ENCODE data around the gene STOML3.

The STOML3 gene

GRCh38 chr13:38941353-38941945, 49.2 kb downstream of the STOML3 start:
- H3K4me3 Mint-ChIP-seq = no peak overlapping the region
- H3K27ac Mint-ChIP-seq = no peak overlapping the region

GRCh38 chr13:38933786-38934185, 56.8 kb downstream of the STOML3 start:
- H3K27me3 Mint-ChIP-seq = peaks cover 7 to 10% of the 10 kb centered on the region in 2 donors
- no peaks in the 10 kb centered on the region for H3K4me1 Mint-ChIP-seq (ENCODE audit: low read depth in 2 of 2)
- no peak overlapping the region for H3K27ac Mint-ChIP-seq
- no peak overlapping the region for H3K4me3 Mint-ChIP-seq
- ATAC-seq (replicated peaks) = no peak
- no peaks in the 10 kb centered on the region for H3K9me3 Mint-ChIP-seq
- DNase-seq = no peak
- H3K36me3 Mint-ChIP-seq (ENCODE audit: insufficient read depth) = no peaks in the 10 kb centered on the region

More at GRCh38 chr13:38941353-38941945, 49.2 kb downstream of the STOML3 start:
- H3K9me3 Mint-ChIP-seq = no peaks in the 10 kb centered on the region
- DNase-seq (no peak), ATAC-seq (replicated peaks) (no peak)
- H3K4me1 Mint-ChIP-seq (ENCODE audit: low read depth in 2 of 2) = no peaks in the 10 kb centered on the region
- H3K36me3 Mint-ChIP-seq (ENCODE audit: insufficient read depth) = no peaks in the 10 kb centered on the region
- peaks cover 1 to 10% of the 10 kb centered on the region in 2 donors for H3K27me3 Mint-ChIP-seq

- H3K9me3 Mint-ChIP-seq = no peaks in the 10 kb centered on the region
- H3K36me3 Mint-ChIP-seq (ENCODE audit: insufficient read depth) = no peaks in the 10 kb centered on the region
- peaks cover 32 to 69% of the 10 kb centered on the region in 2 donors for H3K27me3 Mint-ChIP-seq
- no peak overlapping the region for H3K4me3 Mint-ChIP-seq
- no peaks in the 10 kb centered on the region for H3K4me1 Mint-ChIP-seq (ENCODE audit: low read depth in 2 of 2)
- no peak for ATAC-seq (replicated peaks)
- no peak for DNase-seq
- no peak overlapping the region for H3K27ac Mint-ChIP-seq
Observed at GRCh38 chr13:38922170-38922569, 68.5 kb downstream of the STOML3 start.

GRCh38 chr13:38921081-38921480, 69.5 kb downstream of the STOML3 start:
- H3K27me3 Mint-ChIP-seq = peaks cover 27 to 74% of the 10 kb centered on the region in 2 donors
- H3K4me3 Mint-ChIP-seq = no peak overlapping the region
- H3K9me3 Mint-ChIP-seq = no peaks in the 10 kb centered on the region
- no peaks in the 10 kb centered on the region for H3K36me3 Mint-ChIP-seq (ENCODE audit: insufficient read depth)
- H3K27ac Mint-ChIP-seq = no peak overlapping the region
- no peaks in the 10 kb centered on the region for H3K4me1 Mint-ChIP-seq (ENCODE audit: low read depth in 2 of 2)
- ATAC-seq (replicated peaks) (no peak), DNase-seq (no peak)

All from effector memory CD8-positive, alpha-beta T cell (primary cell).